Stimulated activated CD8-positive, alpha-beta memory T cell treated with anti-CD3 and anti-CD28 coated beads, Interleukin-12 subunit alpha, Interleukin-12 subunit beta, amount 100 ng/mL, for 24 hours (primary cell): ENCODE data around the gene DDX1.

Experiments used
- DNase-seq: peaks from one replicate; pipeline ENCODE4 v3.0.0-alpha.2; 2020; ENCODE audit errors: extremely low read depth

The DDX1 gene

GRCh38 chr2:15628899-15629855, 37.5 kb downstream of the DDX1 start:
- DNase-seq = no peak

GRCh38 chr2:15630121-15630977, 38.7 kb downstream of the DDX1 start:
- DNase-seq = no peak

DNA sequence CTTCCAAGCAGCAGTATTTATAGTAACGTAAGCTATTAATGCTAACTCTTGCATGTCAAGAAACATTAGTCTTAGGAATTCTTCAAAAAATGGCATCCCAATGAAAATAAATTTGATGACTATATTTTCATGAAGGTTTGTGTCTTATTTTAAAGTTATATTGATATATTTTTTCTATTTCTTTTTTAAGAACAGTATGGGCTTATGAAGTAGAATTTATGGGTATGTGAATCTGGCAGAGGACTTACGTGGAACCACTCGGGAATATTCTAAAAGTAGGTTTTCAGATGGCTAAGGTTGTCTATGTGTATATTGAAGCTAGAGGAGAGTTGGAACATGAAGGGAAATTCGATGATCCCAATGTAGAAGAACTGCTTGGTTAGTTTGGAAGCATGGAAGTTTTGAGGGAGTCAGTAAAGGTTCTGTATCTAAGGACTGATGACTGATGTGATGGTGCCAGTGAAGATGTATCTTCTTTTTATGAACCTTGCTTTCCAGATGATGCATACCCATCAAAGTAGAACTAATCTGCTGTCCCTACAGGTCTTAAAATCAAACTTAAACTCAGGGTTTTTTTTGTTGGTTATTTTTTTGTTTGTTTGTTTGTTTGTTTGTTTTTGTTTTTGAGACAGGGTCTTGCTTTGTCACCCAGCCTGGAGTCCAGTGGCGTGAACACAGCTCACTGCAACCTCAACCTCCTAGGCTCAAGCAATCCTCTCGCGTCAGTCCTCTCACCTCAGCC, 39.5 kb downstream of the DDX1 start:
- no peak for DNase-seq

DNA sequence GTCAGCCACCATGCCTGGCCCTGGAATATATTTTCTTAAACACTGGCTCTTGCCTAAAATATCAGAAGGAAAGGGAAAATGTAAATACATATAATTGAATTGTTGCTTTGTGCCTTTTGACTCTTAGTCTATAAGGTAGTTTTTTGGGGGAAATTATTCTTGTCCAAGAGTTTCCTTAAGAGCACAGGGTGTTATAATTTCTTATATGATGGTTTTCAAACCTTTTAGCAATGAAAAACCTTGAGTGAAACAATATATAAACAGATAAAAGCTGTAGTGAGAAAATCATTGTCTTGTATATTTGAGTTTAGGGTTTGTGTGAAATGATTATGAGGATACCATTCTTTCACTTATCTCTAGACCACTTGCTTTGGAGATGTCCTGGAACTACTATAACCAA, 40.2 kb downstream of the DDX1 start:
- no peak for DNase-seq

DNA sequence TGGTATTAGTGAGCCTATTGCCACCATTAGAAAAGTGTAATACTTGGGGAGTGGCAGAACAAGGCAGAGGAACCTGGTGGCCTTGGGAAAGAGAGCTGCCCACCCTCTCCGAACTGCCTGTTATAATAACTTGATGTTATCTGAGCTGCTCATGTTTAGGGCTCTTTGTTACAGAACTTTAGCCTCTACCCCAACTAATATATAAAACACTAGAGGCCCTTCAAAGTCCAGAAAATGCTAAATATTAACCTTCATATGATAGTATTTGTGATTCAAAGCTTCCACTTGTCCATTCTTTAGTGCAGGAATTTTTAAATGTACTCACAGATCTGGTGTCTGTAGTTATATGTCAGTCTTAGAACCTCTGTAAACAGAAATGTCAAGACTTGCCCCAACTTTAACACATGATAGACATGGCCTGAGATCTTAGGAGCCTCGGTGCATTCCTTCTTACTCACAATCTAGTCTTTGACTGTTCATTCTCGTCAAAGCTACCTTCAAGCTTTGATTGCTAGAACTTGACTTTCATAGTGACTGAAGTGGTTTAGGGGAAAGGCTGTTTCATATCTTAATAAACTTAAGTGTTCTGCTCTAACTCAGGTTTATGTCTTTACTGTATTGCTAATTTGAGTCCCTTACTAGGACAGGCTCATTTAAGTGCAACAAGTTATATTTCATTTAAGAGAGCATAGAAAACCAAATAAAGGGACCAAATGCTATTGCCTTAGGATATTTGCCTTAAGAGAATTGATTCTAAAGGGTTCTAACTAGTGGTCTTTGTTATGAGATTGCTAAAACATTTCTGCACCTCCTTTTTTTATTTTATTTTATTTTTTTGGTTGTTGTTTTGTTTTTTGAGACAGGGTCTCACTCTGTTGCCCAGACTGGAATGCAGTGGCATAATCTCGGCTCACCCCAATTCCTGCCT, 41.6 kb downstream of the DDX1 start:
- no peak for DNase-seq

GRCh38 chr2:15633971-15634346, 42.3 kb downstream of the DDX1 start:
- DNase-seq = no peak

GRCh38 chr2:15634846-15635490, 43.3 kb downstream of the DDX1 start:
- DNase-seq = no peak

GRCh38 chr2:15636972-15637785, 45.5 kb downstream of the DDX1 start:
- no peak for DNase-seq

DNA sequence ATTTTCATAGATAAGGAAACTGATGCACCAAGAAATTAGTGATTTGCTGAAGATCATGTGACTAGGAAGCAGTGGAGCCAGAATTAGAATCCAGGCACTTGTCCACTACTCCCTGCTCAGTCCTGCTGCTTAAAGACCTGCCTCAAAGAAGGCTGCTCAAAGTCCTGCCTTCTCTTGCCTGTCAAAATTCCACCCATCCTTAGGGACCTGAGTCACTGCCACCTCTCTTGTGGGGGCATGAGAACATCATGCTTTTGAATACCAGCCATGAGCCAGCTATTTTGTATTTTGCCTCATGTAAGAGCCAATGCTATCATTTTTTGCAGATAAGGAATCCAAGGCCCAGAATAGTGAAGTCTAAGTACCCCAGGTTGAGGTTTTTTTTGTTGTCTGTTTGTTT, 47.1 kb downstream of the DDX1 start:
- DNase-seq = no peak

DNA sequence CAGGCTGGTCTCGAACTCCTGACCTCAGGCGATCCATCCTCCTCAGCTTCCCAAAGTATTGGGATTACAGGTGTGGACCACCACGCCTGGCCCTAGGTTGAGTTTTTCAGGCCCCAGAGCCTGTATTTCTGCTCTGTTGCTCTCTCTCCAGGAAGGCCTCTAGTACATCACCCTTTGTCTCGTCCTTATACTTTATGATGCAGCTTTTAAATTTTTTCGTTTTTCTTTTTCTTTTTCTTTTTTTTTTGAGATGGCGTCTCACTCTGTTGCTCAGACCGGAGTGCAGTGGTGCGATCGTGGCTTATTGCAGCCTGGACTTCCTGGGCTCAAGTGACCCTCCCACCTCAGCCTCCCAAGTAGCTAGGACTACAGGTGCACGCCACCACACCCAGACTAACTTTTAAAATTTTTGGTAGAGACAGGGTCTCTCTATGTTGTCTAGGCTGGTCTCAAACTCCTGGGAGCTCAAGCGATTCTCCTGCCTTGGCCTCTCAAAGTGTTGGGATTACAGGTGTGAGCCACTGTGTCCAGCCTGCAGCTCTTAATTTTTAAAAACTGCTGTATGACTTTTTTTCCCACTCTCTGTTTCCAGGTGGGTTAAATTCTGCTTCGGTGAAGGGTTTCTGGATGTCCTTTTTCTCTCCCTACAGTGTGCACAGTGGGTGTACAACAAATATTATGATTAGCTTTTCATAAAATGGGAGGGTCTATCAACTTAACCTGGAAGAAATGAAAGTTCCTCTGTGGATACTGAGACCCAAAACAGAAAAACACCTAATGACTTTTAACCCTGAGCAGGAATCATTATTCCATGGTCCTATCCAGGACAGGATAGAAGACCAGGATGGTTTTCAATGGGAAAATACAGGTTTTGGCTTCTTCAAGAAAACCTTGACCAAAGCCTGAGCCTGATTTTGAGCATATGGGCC, 47.9 kb downstream of the DDX1 start:
- no peak for DNase-seq

DNA sequence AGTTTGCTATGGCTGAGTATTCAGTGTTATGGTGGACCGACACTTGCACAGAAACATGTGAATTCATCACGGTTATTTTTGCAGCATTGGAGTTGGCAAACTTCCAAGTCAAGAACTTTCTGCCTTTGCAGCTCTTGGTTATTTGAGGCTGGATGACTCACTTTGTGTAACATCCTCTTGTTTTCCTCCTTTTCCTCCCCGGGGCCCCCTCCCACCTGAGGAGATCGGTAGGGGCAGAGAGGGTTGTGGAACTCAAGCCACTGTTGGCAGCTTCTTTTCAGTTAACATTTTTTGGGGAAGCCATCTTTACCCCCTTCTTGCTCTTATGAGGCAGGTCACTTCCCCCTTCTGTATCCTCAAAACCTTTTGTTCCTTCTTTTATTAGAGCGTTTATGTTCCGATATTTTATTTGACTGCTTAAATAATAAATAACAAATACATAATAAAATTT, 48.6 kb downstream of the DDX1 start:
- DNase-seq = no peak

DNA sequence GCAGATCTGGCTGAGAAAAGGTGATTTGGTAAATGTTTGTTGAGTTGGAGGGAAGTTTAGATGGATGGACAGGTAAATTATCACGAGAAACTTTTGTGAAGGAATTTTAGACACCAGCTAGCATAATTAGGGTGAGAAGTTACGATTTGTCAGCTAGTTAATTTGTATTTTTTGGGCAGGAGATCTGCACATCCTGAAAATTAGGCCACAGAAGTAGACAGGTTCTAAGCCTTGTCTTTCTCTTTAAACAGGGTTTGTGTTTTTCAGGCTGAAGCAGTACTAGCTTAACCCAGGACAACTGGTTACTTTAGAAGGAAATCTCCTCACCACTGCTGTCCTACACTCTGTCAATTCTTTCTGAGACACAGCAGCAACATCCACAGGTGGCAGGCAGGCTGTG, 49.1 kb downstream of the DDX1 start:
- DNase-seq = no peak

- DNase-seq = no peak
These were observed 49.9 kb downstream of the DDX1 start for GRCh38 chr2:15641530-15641982.

GRCh38 chr2:15642011-15642814, 50.5 kb downstream of the DDX1 start:
- no peak for DNase-seq

DNA sequence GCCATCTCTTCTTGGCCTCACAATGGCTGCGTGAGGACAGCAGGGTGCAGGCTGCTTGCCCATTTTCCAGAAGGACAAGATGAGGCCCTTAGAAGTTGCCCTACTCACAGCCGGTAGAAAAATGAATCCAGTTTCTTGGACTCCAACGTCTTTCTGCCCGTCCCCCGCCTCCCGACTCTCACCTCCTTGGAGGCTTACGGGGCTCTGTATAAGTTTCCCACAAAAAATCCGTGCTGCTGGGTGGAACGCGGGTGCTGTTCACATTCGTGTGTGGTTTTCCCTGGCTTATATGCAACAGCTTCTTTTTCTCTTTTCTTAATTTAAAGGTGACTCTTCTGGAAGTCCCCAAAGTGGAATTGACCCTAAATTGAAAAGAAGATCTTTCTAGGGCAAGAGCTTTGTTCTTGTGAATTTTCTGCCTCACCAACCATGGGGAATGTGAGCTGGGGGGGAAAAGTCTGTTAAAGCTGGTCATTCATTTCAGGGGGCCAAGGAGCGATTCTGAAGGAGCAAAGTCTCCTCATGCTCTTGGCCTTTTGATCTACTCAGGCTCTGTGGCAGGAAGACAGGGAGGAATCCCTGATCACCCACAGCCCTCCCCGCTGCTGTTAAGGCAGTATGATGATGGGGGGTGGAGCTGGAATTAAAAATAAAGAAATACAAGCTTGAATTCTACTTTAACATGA, 51.3 kb downstream of the DDX1 start:
- no peak for DNase-seq

DNA sequence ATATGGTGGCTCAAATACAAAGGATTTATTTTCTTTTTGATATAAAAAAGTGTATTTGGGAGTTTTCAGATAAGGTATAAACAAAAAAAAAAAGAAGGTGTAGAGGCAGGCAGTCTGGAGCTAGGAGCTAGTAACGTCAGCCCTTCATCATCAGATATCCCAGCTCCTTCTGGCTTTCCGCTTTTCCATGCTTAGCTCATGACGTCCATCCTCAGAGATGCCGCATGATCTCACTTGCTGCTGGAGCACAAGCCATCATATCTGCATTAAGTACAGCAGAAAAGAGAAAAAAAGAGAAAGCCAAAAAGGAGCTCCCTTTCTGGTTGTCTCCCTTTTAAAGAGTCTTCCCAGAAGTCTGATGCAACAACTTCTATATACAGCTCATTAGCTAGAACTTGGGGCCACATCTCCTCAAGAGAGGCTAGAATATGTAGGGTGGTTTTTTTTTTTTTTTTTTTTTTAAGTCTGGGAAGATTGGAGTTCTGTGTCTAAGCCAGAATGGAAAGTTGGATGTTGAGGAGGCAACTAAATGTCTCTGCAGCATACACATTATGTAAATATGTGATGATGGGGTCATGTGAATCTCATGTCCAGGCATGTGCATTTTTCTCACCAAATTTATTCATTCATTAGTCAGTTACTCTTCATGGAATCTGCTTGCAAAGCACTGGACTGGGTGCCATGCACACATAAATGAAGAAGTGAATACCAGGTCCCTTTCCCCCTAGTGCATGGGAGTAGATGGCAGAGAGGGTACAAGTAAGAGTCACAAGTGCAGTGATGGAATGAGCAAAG, 52.3 kb downstream of the DDX1 start:
- DNase-seq = no peak
